Neural progenitor cell (in vitro differentiated cells): Measurements from ENCODE around the gene ENO4.

Experiments
- CTCF ChIP-seq: fragments of 200-600 bp; sonication (generic); IDR thresholded peaks from 2 replicates; pipeline ENCODE4 v1.5.1; 2017; ENCODE audit warnings: antibody characterized with exemption, mild to moderate bottlenecking
- EZH2 ChIP-seq: fragments of 200-600 bp; sonication (generic); IDR thresholded peaks from 2 replicates; pipeline ENCODE4 v1.6.1; 2017; ENCODE audit warnings: antibody characterized with exemption, mild to moderate bottlenecking, moderate library complexity
- EZH2phosphoT487 ChIP-seq: fragments of 200-600 bp; sonication (generic); IDR thresholded peaks from 2 replicates; pipeline ENCODE4 v1.6.1; 2017; ENCODE audit warnings: antibody characterized with exemption

- no peak for TF ChIP-seq CTCF
- TF ChIP-seq EZH2: peak; percentile 2
- TF ChIP-seq EZH2phosphoT487: peak; percentile 48
Observed at GRCh38 chr10:116879817-116880216, 30.5 kb downstream of the ENO4 start.
